Psoas muscle (tissue), 8 donors: ENCODE measurements around the gene PARVA. TPM values are rescaled to one million over a fixed set of nuclear protein-coding genes. Genes with fewer than 3 reads are reported as not detected.

Experiments used
- ATAC-seq, 4 donors: fragments of 200-7000 bp; cut with Tn5 transposase; one replicate each; pipeline ENCODE4 v1.9.1; 2020; ENCODE audit warnings: moderate library complexity in 3 of 4, mild to moderate bottlenecking in 2 of 4
- DNase-seq, 2 donors: peaks; one replicate each; pipeline ENCODE4 v3.0.0-alpha.2; 2020
- H3K27ac ChIP-seq: fragments of 200-600 bp; one replicate; pipeline ENCODE4 v1.8.0; 2022
- H3K27me3 ChIP-seq, 3 donors: fragments of 200-600 bp in 1 of 3; one replicate each; pipeline versions ENCODE4 v1.6.1 to v1.8.0; 2013 to 2022; ENCODE audit warnings: low read length in 2 of 3, mild to moderate bottlenecking in 2 of 3, moderate library complexity in 1 of 3; ENCODE audit not compliant: insufficient read depth in 3 of 3
- H3K36me3 ChIP-seq, 2 donors: fragments of 200-600 bp in 1 of 2; one replicate each; pipeline versions ENCODE4 v1.6.1 to v1.8.0; 2013 to 2022; ENCODE audit warnings: low read depth in 1 of 2, mild to moderate bottlenecking in 1 of 2, moderate library complexity in 1 of 2; ENCODE audit not compliant: insufficient read depth in 1 of 2
- H3K4me1 ChIP-seq: fragments of 200-600 bp; one replicate; pipeline ENCODE4 v1.8.0; 2022
- H3K4me3 ChIP-seq: fragments of 200-600 bp; one replicate; pipeline ENCODE4 v1.8.0; 2022; ENCODE audit warnings: mild to moderate bottlenecking
- H3K9me3 ChIP-seq: fragments of 200-600 bp; one replicate; pipeline ENCODE4 v1.8.0; 2022
- WGBS, 3 donors: extraction: QIAGEN DNeasy Blood & Tissue Kit; methylation state at CpG; one replicate each; pipeline versions ENCODE4 v1.1.6 to v1.1.7; 2013; 5-methylcytosine and 5-hydroxymethylcytosine counted together
- intact Hi-C, 2 donors: fragments of 100-400 bp; cut with DNase I; formaldehyde crosslinking; loops; one replicate each; pipeline versions ENCODE4 v1.11.0 to v1.14.2; 2022
- polyA plus RNA-seq, 3 donors: library from polyadenylated mRNA; stranded (reverse); fragments of 200-250 nt; gene quantifications; one replicate each; pipeline ENCODE4 v1.2.3, GENCODE V29; 2013
- total RNA-seq, 4 donors: library from RNA; stranded (reverse); fragmentation: NEBNext Ultra II Directional in 2 of 4; extraction: Animal tissue kit (Norgen Biotek cat#: 25700) in 2 of 4; gene quantifications; one replicate each; pipeline versions ENCODE4 v1.2.1 to v1.2.4, GENCODE V29; 2021 to 2023
- TF ChIP-seq, protein P1 (sequence below): fragments of 200-600 bp; IDR thresholded peaks from one replicate; pipeline ENCODE4 v1.8.0; 2022; ENCODE audit warnings: antibody characterized with exemption
- donor health status: healthy with polysubstance abuse.
- donor health status: DM: no; HTN: no; CAD: no; lungs with moderate emphysema.
- donor health status: Bipolar disorder and iron deficiency.
- donor health status: healthy.
- donor health status: DM: yes; HTN: yes; CAD: no.
- donor health status: DM: no; HTN: no; CAD: no.
- donor health status: DM: no; HTN: no; CAD: no.
- donor health status: DM: yes; HTN: yes; CAD: no.

Gene PARVA
- total and polyA plus RNA-seq, 7 donors, result 4.4 to 22.7 (median 8.5) TPM

DNA sequence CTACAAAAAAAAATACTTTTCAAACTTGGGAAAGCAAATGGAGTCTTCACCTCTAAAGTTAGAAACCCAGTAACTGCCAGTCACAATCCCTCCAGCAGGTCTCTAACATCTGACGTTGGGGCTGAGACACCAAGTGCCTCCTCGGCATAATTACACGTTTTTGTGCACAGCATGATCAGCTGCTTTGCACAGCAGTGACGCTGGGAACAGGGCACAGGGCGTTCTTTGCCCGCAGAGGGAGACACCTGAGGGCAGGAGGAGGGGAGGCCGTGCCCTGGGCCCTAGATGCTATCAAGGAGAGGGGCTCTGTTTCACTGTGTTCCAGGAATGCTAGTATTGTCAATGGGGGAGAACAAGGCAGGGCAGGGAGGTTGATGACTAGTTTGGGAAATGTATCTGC, 120.1 kb downstream of the PARVA start:
- ATAC-seq, result no peak
- Histone ChIP-seq H3K4me3 (no peak overlapping the region), H3K4me1 (no peaks in the 10 kb centered on the region), H3K9me3 (no peaks in the 10 kb centered on the region), H3K27ac (no peak overlapping the region), H3K36me3 (no peaks in the 10 kb centered on the region), H3K27me3 (no peaks in the 10 kb centered on the region)
- intact Hi-C loops, result no loop called here
- no peak for DNase-seq
- TF ChIP-seq, protein P1, sequence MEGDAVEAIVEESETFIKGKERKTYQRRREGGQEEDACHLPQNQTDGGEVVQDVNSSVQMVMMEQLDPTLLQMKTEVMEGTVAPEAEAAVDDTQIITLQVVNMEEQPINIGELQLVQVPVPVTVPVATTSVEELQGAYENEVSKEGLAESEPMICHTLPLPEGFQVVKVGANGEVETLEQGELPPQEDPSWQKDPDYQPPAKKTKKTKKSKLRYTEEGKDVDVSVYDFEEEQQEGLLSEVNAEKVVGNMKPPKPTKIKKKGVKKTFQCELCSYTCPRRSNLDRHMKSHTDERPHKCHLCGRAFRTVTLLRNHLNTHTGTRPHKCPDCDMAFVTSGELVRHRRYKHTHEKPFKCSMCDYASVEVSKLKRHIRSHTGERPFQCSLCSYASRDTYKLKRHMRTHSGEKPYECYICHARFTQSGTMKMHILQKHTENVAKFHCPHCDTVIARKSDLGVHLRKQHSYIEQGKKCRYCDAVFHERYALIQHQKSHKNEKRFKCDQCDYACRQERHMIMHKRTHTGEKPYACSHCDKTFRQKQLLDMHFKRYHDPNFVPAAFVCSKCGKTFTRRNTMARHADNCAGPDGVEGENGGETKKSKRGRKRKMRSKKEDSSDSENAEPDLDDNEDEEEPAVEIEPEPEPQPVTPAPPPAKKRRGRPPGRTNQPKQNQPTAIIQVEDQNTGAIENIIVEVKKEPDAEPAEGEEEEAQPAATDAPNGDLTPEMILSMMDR, result no peak
- WGBS, 3 donors, result 76 to 81% (median 78%) methylated on average over 7 of the region's 7 CpGs

DNA sequence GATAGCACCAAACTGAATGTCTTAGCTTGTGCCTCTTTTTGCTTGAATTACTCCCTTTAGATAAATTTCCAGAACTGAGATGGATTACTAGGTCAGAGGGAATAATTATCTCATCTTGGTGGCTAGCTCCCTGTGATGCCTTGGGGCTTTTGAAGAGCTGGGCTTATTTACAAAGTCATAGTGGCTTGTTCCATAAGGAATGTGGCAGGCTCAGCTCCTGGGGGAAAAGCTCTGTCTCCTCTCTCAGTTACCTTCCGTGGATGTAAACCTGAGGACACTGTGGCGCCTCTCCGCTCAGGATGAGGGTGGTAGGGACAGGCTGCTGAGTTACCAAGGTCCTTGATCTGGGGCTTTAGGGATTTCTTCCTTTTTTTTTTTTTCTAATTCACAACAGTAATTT, 121.7 kb downstream of the PARVA start:
- no peak for ATAC-seq
- no peak overlapping the region for H3K4me3 ChIP-seq
- no peak overlapping the region for H3K27ac ChIP-seq
- no peaks in the 10 kb centered on the region for H3K36me3 ChIP-seq
- 92 to 96% (median 93%) methylated on average over 3 of the region's 3 CpGs for WGBS, 3 donors
- intact Hi-C loops, result no loop called here
- no peak for DNase-seq
- H3K4me1 ChIP-seq, result peaks cover 7% of the 10 kb centered on the region
- TF ChIP-seq, protein P1, result no peak
- H3K9me3 ChIP-seq, result no peaks in the 10 kb centered on the region
- no peaks in the 10 kb centered on the region for H3K27me3 ChIP-seq

DNA sequence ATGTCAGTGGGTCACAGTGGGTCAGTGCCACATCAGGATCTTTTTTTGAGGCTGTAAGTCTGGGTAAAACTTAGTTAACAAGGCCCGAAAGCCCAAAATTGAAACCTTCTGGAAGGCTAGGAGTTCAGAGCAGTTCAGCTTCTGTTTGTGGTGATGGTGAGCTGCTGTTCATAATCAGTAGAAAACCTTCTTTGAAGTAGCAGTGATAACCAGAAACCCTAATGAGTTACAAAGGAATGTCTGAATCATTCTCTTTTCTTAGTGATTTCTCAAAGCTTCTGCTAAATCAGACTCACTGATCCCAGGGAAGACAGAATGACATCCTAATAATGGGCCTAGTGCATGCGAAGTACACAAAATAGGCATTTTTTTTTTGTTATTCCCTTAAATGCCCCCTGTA, 124.7 kb downstream of the PARVA start:
- Histone ChIP-seq H3K36me3 (no peaks in the 10 kb centered on the region), H3K9me3 (no peaks in the 10 kb centered on the region), H3K27me3 (no peaks in the 10 kb centered on the region), H3K4me1 (peaks cover 7% of the 10 kb centered on the region), H3K4me3 (no peak overlapping the region), H3K27ac (no peak overlapping the region)
- TF ChIP-seq, protein P1, result no peak
- intact Hi-C loops, result no loop called here
- 93 to 96% (median 94%) methylated on average over 2 of the region's 2 CpGs for whole genome bisulfite sequencing, 3 donors
- ATAC-seq (no peak), DNase-seq (no peak)

GRCh38 chr11:12503039-12503484, 125.7 kb downstream of the PARVA start:
- Histone ChIP-seq H3K27me3 (no peaks in the 10 kb centered on the region), H3K36me3 (no peaks in the 10 kb centered on the region), H3K4me3 (no peak overlapping the region), H3K9me3 (no peaks in the 10 kb centered on the region), H3K4me1 (peaks cover 7% of the 10 kb centered on the region), H3K27ac (no peak overlapping the region)
- intact Hi-C loops, result no loop called here
- peak; percentile 59 to 75 (median 64) for ATAC-seq
- DNase-seq, result no peak
- WGBS, 3 donors, result 48 to 61% (median 55%) methylated on average over 3 of the region's 3 CpGs
- TF ChIP-seq, protein P1, result no peak

DNA sequence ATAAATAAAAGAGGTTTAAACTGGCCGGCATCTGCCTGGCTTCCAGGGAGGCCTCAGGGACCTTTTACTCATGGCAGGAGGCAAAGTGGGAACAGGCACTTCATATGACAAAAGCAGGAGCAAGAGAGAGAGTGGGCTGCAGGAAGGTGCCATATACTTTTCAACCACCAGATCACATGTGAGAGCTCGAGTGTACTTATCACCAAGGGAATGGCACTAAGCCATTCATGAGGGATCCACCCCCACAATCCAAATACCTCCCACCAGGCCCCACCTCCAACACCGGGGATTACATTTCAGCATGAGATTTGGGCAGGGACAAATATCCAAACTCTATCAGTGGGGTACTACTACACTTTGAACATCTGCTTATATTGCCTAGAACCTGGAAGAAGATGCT, 126.5 kb downstream of the PARVA start:
- Histone ChIP-seq H3K27me3 (no peaks in the 10 kb centered on the region), H3K4me3 (no peak overlapping the region), H3K4me1 (peaks cover 7% of the 10 kb centered on the region), H3K27ac (no peak overlapping the region), H3K36me3 (no peaks in the 10 kb centered on the region), H3K9me3 (no peaks in the 10 kb centered on the region)
- intact Hi-C loops, result no loop called here
- ATAC-seq (no peak), DNase-seq (no peak)
- TF ChIP-seq, protein P1, result no peak
- WGBS, 3 donors, result 57 to 63% (median 59%) methylated on average over 3 of the region's 3 CpGs
